C4-2B (cell line): Measurements from ENCODE around the gene PEX5L.

Source experiments
- ZFX ChIP-seq: fragments of 450-650 bp; IDR thresholded peaks from 2 replicates; pipeline ENCODE4 v1.6.1; 2017
- TF ChIP-seq, protein P1 (sequence below): fragments of 450-650 bp; conservative IDR thresholded peaks from 2 replicates; pipeline ENCODE4 v1.5.1; 2017; ENCODE audit warnings: mild to moderate bottlenecking

- TF ChIP-seq, protein P1, sequence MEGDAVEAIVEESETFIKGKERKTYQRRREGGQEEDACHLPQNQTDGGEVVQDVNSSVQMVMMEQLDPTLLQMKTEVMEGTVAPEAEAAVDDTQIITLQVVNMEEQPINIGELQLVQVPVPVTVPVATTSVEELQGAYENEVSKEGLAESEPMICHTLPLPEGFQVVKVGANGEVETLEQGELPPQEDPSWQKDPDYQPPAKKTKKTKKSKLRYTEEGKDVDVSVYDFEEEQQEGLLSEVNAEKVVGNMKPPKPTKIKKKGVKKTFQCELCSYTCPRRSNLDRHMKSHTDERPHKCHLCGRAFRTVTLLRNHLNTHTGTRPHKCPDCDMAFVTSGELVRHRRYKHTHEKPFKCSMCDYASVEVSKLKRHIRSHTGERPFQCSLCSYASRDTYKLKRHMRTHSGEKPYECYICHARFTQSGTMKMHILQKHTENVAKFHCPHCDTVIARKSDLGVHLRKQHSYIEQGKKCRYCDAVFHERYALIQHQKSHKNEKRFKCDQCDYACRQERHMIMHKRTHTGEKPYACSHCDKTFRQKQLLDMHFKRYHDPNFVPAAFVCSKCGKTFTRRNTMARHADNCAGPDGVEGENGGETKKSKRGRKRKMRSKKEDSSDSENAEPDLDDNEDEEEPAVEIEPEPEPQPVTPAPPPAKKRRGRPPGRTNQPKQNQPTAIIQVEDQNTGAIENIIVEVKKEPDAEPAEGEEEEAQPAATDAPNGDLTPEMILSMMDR, result no peak
- no peak for TF ChIP-seq ZFX
Measured at GRCh38 chr3:179880868-179881267, 155.9 kb downstream of the PEX5L start.
